ENCODE results near the gene RNASEH1. TPM values are rescaled to one million over a fixed set of nuclear protein-coding genes. Genes with fewer than 3 reads are reported as not detected.
A peak's percentile ranks its signal among the peaks of the same experiment; 100 is the strongest.

Gene RNASEH1
- total and polyA plus RNA-seq, 4 donors, result 10.2 to 18.7 (median 12.9) TPM

- Histone ChIP-seq H3K4me3 (ENCODE audit: low read depth in 1 of 3, low read length in 3 of 3) (no peak overlapping the region), H3K27ac (ENCODE audit: low read depth in 1 of 2, low read length in 2 of 2) (no peak overlapping the region), H3K27me3 (ENCODE audit: control insufficient read depth in 4 of 4, insufficient read depth in 4 of 4, low read length in 3 of 4) (no peaks in the 10 kb centered on the region), H3K9me3 (ENCODE audit: control insufficient read depth in 4 of 4, low read length in 3 of 4) (no peaks in the 10 kb centered on the region), H3K4me1 (ENCODE audit: control insufficient read depth in 4 of 4, insufficient read depth in 4 of 4, low read length in 3 of 4) (peaks cover 14 to 28% (median 21%) of the 10 kb centered on the region in 4 donors), H3K36me3 (ENCODE audit: control insufficient read depth in 4 of 4, insufficient read depth in 3 of 4, low read depth in 1 of 4, low read length in 3 of 4) (no peaks in the 10 kb centered on the region), H3K9ac (ENCODE audit: low read depth in 1 of 2, low read length in 2 of 2) (no peak overlapping the region)
- DNase-seq (ENCODE audit: low spot score), result no peak
- TF ChIP-seq RXRA (IDR thresholded peaks at IDR 0.05), result no peak
- no peak for TF ChIP-seq FOXA2 (IDR thresholded peaks at IDR 0.05)
- WGBS, result 93% methylated on average over 11 of the region's 11 CpGs
Observed at GRCh38 chr2:3589086-3589485, 31.0 kb upstream of the RNASEH1 start.

GRCh38 chr2:3588084-3588483 is 30.0 kb upstream of the RNASEH1 start:
- H3K9ac ChIP-seq (ENCODE audit: low read depth in 1 of 2, low read length in 2 of 2), result no peak overlapping the region
- peaks cover 0 to 4% (median under 1%) of the 10 kb centered on the region in 4 donors for H3K36me3 ChIP-seq (ENCODE audit: control insufficient read depth in 4 of 4, insufficient read depth in 3 of 4, low read depth in 1 of 4, low read length in 3 of 4)
- no peaks in the 10 kb centered on the region for H3K27me3 ChIP-seq (ENCODE audit: control insufficient read depth in 4 of 4, insufficient read depth in 4 of 4, low read length in 3 of 4)
- no peaks in the 10 kb centered on the region for H3K9me3 ChIP-seq (ENCODE audit: control insufficient read depth in 4 of 4, low read length in 3 of 4)
- peak overlapping the region in 1 of 2 donors; percentile 87 for H3K27ac ChIP-seq (ENCODE audit: low read depth in 1 of 2, low read length in 2 of 2)
- H3K4me1 ChIP-seq (ENCODE audit: control insufficient read depth in 4 of 4, insufficient read depth in 4 of 4, low read length in 3 of 4), result peaks cover 14 to 26% (median 21%) of the 10 kb centered on the region in 4 donors
- 92% methylated on average over 7 of the region's 7 CpGs for WGBS
- no peak for TF ChIP-seq JUND (IDR thresholded peaks at IDR 0.05)
- TF ChIP-seq ATF3 (IDR thresholded peaks at IDR 0.05), result no peak
- no peak for TF ChIP-seq HNF4A (conservative IDR thresholded peaks at IDR 0.05)
- no peak for TF ChIP-seq SP1 (IDR thresholded peaks at IDR 0.05)
- no peak for TF ChIP-seq NR2F2 (IDR thresholded peaks at IDR 0.05)
- no peak for TF ChIP-seq REST (IDR thresholded peaks at IDR 0.05)
- TF ChIP-seq ZBTB33 (IDR thresholded peaks at IDR 0.05), result no peak
- TF ChIP-seq RAD21 (IDR thresholded peaks at IDR 0.05), result no peak
- TF ChIP-seq MAX (IDR thresholded peaks at IDR 0.05), result no peak
- TF ChIP-seq EGR1 (IDR thresholded peaks at IDR 0.05; ENCODE audit: low read depth in 2 of 2), result no peak
- no peak for TF ChIP-seq YY1 (IDR thresholded peaks at IDR 0.05)
- no peak for TF ChIP-seq FOXA2 (IDR thresholded peaks at IDR 0.05)
- TF ChIP-seq FOXA1 (IDR thresholded peaks at IDR 0.05), result no peak
- TF ChIP-seq TAF1 (conservative IDR thresholded peaks at IDR 0.05), result no peak
- no peak for TF ChIP-seq CTCF (IDR thresholded peaks at IDR 0.05; ENCODE audit: low read depth, low read length, missing input control)
- TF ChIP-seq GABPA (IDR thresholded peaks at IDR 0.05 in 1 of 2, conservative IDR thresholded peaks at IDR 0.05 in 1 of 2), result no peak
- DNase-seq (ENCODE audit: low spot score), result no peak
- no peak overlapping the region for H3K4me3 ChIP-seq (ENCODE audit: low read depth in 1 of 3, low read length in 3 of 3)
